SK-N-SH (cell line): ENCODE data around the gene ASMTL. TPM values are rescaled to one million over a fixed set of nuclear protein-coding genes. Genes with fewer than 3 reads are reported as not detected.

Experiments
- CTCF ChIA-PET: fragments of 300-600, 350-600 bp; formaldehyde crosslinking; extraction: SDS; loops from one replicate; lab custom pipeline; 2021; lab: Yijun Ruan, JAX
- POLR2A ChIA-PET: fragments of 350-600 bp; sonication (Branson Sonifier 250); formaldehyde crosslinking; extraction: SDS; loops from one replicate; lab custom pipeline; 2020; ENCODE audit warnings: antibody characterized with exemption, inconsistent platforms; lab: Yijun Ruan, JAX
- DNase-seq: peaks from one replicate; pipeline ENCODE4 v3.0.0; 2012
- H2AFZ ChIP-seq: fragments of 200-600 bp; sonication (generic); 2 replicates; pipeline ENCODE4 v1.8.1; 2016; ENCODE audit warnings: antibody characterized with exemption, mild to moderate bottlenecking, low read depth
- H3F3A ChIP-seq: fragments of 200-600 bp; sonication (generic); replicated peaks from 2 replicates; pipeline ENCODE3; 2016; ENCODE audit warnings: antibody characterized with exemption, mild to moderate bottlenecking; ENCODE audit not compliant: insufficient read depth
- H3K27ac ChIP-seq, 2 experiments: fragments of 200-500 bp in 1 of 2; fragments of 200-600 bp in 1 of 2; sonication (Bioruptor generic) in 1 of 2; sonication (generic), shearing (Covaris generic) in 1 of 2; 2 replicates each; pipeline versions ENCODE4 v1.5.1 to v1.6.1; 2014 to 2016; ENCODE audit warnings: low read depth in 2 of 2, inconsistent platforms in 1 of 2, low read length in 1 of 2, mild to moderate bottlenecking in 1 of 2, mixed read lengths in 1 of 2
- H3K27me3 ChIP-seq: fragments of 200-600 bp; sonication (generic), shearing (Covaris generic); 2 replicates; pipeline ENCODE4 v1.6.1; 2016; ENCODE audit warnings: mixed run types; ENCODE audit not compliant: insufficient read depth
- H3K36me3 ChIP-seq, 2 experiments: fragments of 200-500 bp in 1 of 2; fragments of 200-600 bp in 1 of 2; sonication (Bioruptor generic) in 1 of 2; sonication (generic) in 1 of 2; replicated peaks in 1 of 2; 2 replicates each; pipeline versions ENCODE3 to v1.5.1; 2014 to 2016; ENCODE audit warnings: low read length in 1 of 2, mild to moderate bottlenecking in 1 of 2; ENCODE audit not compliant: insufficient read depth in 2 of 2, control insufficient read depth in 1 of 2
- H3K4me1 ChIP-seq, 2 experiments: fragments of 200-500 bp in 1 of 2; fragments of 200-600 bp in 1 of 2; sonication (Bioruptor generic) in 1 of 2; sonication (generic), shearing (Covaris generic) in 1 of 2; 2 replicates each; pipeline versions ENCODE4 v1.5.1 to v1.6.1; 2014 to 2016; ENCODE audit warnings: low read depth in 1 of 2, low read length in 1 of 2, mixed run types in 1 of 2; ENCODE audit not compliant: insufficient read depth in 2 of 2, control insufficient read depth in 1 of 2
- H3K4me2 ChIP-seq: fragments of 200-600 bp; sonication (generic), shearing (Covaris generic); 2 replicates; pipeline ENCODE4 v1.6.1; 2017; ENCODE audit warnings: mixed run types
- H3K4me3 ChIP-seq, 2 experiments: fragments of 200-500 bp in 1 of 2; fragments of 200-600 bp in 1 of 2; sonication (Bioruptor generic) in 1 of 2; sonication (generic), shearing (Covaris generic) in 1 of 2; 2 replicates each; pipeline versions ENCODE4 v1.5.1 to v1.8.1; 2014 to 2016; ENCODE audit warnings: low read depth in 2 of 2, inconsistent platforms in 1 of 2, low read length in 1 of 2, mild to moderate bottlenecking in 1 of 2, mixed read lengths in 1 of 2, moderate library complexity in 1 of 2
- H3K79me2 ChIP-seq: fragments of 200-600 bp; sonication (generic); 2 replicates; pipeline ENCODE4 v1.8.1; 2017; ENCODE audit warnings: mild to moderate bottlenecking; ENCODE audit not compliant: insufficient read depth
- H3K9ac ChIP-seq: fragments of 200-600 bp; sonication (generic); 2 replicates; pipeline ENCODE4 v1.6.1; 2017; ENCODE audit warnings: mixed run types
- H3K9me2 ChIP-seq: fragments of 200-600 bp; sonication (generic); 2 replicates; pipeline ENCODE4 v1.6.1; 2017; ENCODE audit warnings: mixed run types
- H3K9me3 ChIP-seq: fragments of 200-600 bp; sonication (generic); 2 replicates; pipeline ENCODE4 v1.6.1; 2017; ENCODE audit warnings: mixed run types, mild to moderate bottlenecking, moderate library complexity
- H4K20me1 ChIP-seq: fragments of 200-600 bp; sonication (generic); 2 replicates; pipeline ENCODE4 v1.6.1; 2017; ENCODE audit warnings: mild to moderate bottlenecking, mixed run types; ENCODE audit not compliant: insufficient read depth
- CHD2 ChIP-seq: fragments of 150-350 bp; IDR thresholded peaks from 2 replicates; pipeline ENCODE4 v1.6.1; 2018; ENCODE audit warnings: low read length; ENCODE audit not compliant: partially characterized antibody
- ELF1 ChIP-seq: IDR thresholded peaks from 2 replicates; pipeline ENCODE4 v1.4.0; 2012
- EP300 ChIP-seq, 2 experiments: IDR thresholded peaks; 2 replicates each; pipeline versions ENCODE4 v1.4.0 to v1.6.1; 2012; ENCODE audit warnings: borderline replicate concordance in 1 of 2, low read depth in 1 of 2, low read length in 1 of 2
- FOSL2 ChIP-seq: IDR thresholded peaks from 2 replicates; pipeline ENCODE4 v1.4.0; 2012; ENCODE audit warnings: low read depth, mild to moderate bottlenecking, moderate library complexity, borderline replicate concordance
- GABPA ChIP-seq: IDR thresholded peaks from 2 replicates; pipeline ENCODE4 v1.4.0; 2012; ENCODE audit warnings: low read depth, mild to moderate bottlenecking
- GATA2 ChIP-seq: sonication (generic); formaldehyde crosslinking; IDR thresholded peaks from 2 replicates; pipeline ENCODE4 v1.5.0; 2020; ENCODE audit warnings: mild to moderate bottlenecking, missing genetic modification reagents
- JUND ChIP-seq: IDR thresholded peaks from 2 replicates; pipeline ENCODE4 v1.4.0; 2012
- MEF2A ChIP-seq: IDR thresholded peaks from 2 replicates; pipeline ENCODE4 v1.4.0; 2012; ENCODE audit warnings: low read depth, borderline replicate concordance
- NFIC ChIP-seq: IDR thresholded peaks from 2 replicates; pipeline ENCODE4 v1.4.0; 2012; ENCODE audit warnings: borderline replicate concordance
- POLR2AphosphoS5 ChIP-seq: IDR thresholded peaks from 2 replicates; pipeline ENCODE4 v1.6.1; 2012; ENCODE audit warnings: low read depth, low read length
- RCOR1 ChIP-seq: fragments of 150-350 bp; IDR thresholded peaks from 2 replicates; pipeline ENCODE4 v1.6.1; 2017; ENCODE audit warnings: antibody characterized with exemption, low read length
- SIN3A ChIP-seq: IDR thresholded peaks from 2 replicates; pipeline ENCODE4 v1.6.1; 2012; ENCODE audit warnings: low read depth, mild to moderate bottlenecking, low read length, moderate library complexity, borderline replicate concordance
- SMC3 ChIP-seq: IDR thresholded peaks from 2 replicates; pipeline ENCODE4 v1.6.1; 2012; ENCODE audit warnings: low read depth, low read length, improper control_type of control experiment
- TAF1 ChIP-seq: IDR thresholded peaks from 2 replicates; pipeline ENCODE4 v1.6.1; 2012; ENCODE audit warnings: low read depth, mild to moderate bottlenecking, low read length, moderate library complexity, borderline replicate concordance
- TCF12 ChIP-seq: IDR thresholded peaks from 2 replicates; pipeline ENCODE4 v1.4.0; 2012
- WGBS: methylation state at CpG from one replicate; pipeline ENCODE4 v1.1.6; 2017; ENCODE audit warnings: low lambda C conversion rate; 5-methylcytosine and 5-hydroxymethylcytosine counted together
- polyA plus RNA-seq, 3 experiments: library from polyadenylated mRNA; depleted of rRNA; stranded (reverse); fragments of >200 nt; gene quantifications; 2 replicates each; pipeline ENCODE4 v1.2.3, GENCODE V29; 2012
- TF ChIP-seq, protein P1 (sequence below): IDR thresholded peaks from 2 replicates; pipeline ENCODE4; 2012
- TF ChIP-seq, protein P2 (sequence below): IDR thresholded peaks from 2 replicates; pipeline ENCODE4 v1.4.0; 2012; ENCODE audit warnings: low read depth, borderline replicate concordance
- TF ChIP-seq, protein P3 (sequence below): IDR thresholded peaks from 2 replicates; pipeline ENCODE4 v1.6.1; 2012; ENCODE audit warnings: mild to moderate bottlenecking, low read depth, low read length, moderate library complexity
- TF ChIP-seq, protein P4 (sequence below): IDR thresholded peaks from 2 replicates; pipeline ENCODE4 v1.4.0; 2012; ENCODE audit warnings: low read depth
- TF ChIP-seq, protein P5 (sequence below): IDR thresholded peaks from 2 replicates; pipeline ENCODE4 v1.4.0; 2012; ENCODE audit warnings: low read depth, borderline replicate concordance

ASMTL gene
- polyA plus RNA-seq, 1 of the 3 experiments (the other 2 are of a cell fraction): 37.7 TPM

DNA sequence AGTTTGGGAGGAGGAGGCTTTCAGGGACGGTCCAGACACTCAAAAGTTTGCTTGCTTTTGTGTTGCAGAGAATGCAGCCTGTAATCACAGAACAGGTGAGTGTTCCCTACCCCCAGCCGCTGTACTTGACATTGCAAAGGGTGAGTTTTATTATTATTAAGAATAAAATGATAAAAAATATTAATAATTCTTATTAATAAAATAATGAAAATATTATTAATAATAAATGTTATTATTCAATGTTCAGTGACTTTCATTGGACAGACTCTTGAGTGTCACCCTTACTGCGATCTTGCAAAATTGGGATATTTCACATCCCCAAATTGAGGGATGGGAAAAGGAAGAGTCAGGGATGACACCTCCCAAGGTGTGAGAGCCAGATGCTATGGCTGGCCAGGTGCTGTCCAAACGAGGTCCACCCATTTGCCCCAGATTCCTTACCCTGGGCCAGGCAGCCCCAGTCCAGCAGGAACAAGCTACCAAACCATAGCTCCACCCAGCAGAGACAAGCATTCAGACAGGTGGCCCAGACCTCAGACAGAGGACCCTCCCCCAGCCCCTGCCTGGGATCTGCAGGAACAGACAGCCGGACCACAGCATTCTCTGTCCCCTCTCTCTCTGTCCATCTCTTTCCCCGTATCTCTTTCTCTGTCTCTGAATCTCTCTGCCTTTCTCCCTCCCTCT, 93.8 kb downstream of the ASMTL start:
- Histone ChIP-seq H3K4me1 (no peaks in the 10 kb centered on the region), H4K20me1 (no peaks in the 10 kb centered on the region), H3K27me3 (peaks cover 7% of the 10 kb centered on the region; the same call in 1 of the 2 replicates), H3K27ac (no peak overlapping the region), H2AFZ (no peak overlapping the region), H3F3A (no peaks in the 10 kb centered on the region), H3K4me3 (no peak overlapping the region), H3K9me2 (no peaks in the 10 kb centered on the region), H3K36me3 (no peaks in the 10 kb centered on the region), H3K4me2 (no peak overlapping the region), H3K79me2 (no peaks in the 10 kb centered on the region), H3K9me3 (no peaks in the 10 kb centered on the region), H3K9ac (no peak overlapping the region)
- CTCF ChIA-PET: no interaction called here
- no peak for TF ChIP-seq GATA2 (CRISPR knock-in tag)
- no peak for TF ChIP-seq TCF12
- no peak for TF ChIP-seq FOSL2
- TF ChIP-seq TAF1: no peak
- TF ChIP-seq ELF1: no peak
- TF ChIP-seq, protein P1, sequence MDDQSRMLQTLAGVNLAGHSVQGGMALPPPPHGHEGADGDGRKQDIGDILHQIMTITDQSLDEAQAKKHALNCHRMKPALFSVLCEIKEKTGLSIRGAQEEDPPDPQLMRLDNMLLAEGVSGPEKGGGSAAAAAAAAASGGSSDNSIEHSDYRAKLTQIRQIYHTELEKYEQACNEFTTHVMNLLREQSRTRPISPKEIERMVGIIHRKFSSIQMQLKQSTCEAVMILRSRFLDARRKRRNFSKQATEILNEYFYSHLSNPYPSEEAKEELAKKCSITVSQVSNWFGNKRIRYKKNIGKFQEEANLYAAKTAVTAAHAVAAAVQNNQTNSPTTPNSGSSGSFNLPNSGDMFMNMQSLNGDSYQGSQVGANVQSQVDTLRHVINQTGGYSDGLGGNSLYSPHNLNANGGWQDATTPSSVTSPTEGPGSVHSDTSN: no peak
- WGBS: 47% methylated on average over 6 of the region's 6 CpGs
- POLR2A ChIA-PET: no interaction called here
- DNase-seq: no peak

DNA sequence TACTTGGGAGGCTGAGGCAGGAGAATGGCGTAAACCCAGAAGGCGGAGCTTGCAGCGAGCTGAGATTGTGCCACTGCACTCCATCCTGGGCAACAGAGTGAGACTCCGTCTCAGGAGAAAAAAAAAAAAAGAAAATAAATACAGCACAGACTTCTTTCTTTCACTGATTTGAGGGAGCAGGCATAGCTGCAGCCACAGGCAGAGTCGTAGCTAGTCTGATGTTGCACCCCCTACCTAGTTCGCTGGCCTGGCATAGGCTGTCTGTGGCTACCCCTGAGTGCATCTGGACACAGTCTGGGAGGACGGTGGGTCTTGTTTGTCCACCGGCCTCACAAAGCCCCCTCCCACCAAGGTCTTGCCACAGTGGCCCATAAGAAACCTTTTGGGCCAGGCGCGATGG, 94.7 kb downstream of the ASMTL start:
- H3K9ac ChIP-seq: no peak overlapping the region
- no peak overlapping the region for H3K27ac ChIP-seq
- H4K20me1 ChIP-seq: no peaks in the 10 kb centered on the region
- H3K79me2 ChIP-seq: no peaks in the 10 kb centered on the region
- no peak overlapping the region for H3K4me3 ChIP-seq
- H3K36me3 ChIP-seq: no peaks in the 10 kb centered on the region
- no peaks in the 10 kb centered on the region for H3K9me3 ChIP-seq
- POLR2A ChIA-PET: no interaction called here
- CTCF ChIA-PET: no interaction called here
- no peak for DNase-seq
- H2AFZ ChIP-seq: no peak overlapping the region
- no peaks in the 10 kb centered on the region for H3K9me2 ChIP-seq
- H3K4me2 ChIP-seq: no peak overlapping the region
- WGBS: 79% methylated on average over 10 of the region's 10 CpGs
- no peaks in the 10 kb centered on the region for H3F3A ChIP-seq
- H3K27me3 ChIP-seq: peaks cover 7% of the 10 kb centered on the region; the same call in 1 of the 2 replicates
- no peaks in the 10 kb centered on the region for H3K4me1 ChIP-seq
- TF ChIP-seq, protein P2, sequence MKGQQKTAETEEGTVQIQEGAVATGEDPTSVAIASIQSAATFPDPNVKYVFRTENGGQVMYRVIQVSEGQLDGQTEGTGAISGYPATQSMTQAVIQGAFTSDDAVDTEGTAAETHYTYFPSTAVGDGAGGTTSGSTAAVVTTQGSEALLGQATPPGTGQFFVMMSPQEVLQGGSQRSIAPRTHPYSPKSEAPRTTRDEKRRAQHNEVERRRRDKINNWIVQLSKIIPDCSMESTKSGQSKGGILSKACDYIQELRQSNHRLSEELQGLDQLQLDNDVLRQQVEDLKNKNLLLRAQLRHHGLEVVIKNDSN: no peak
- TF ChIP-seq RCOR1: no peak
- TF ChIP-seq NFIC: no peak
- no peak for TF ChIP-seq CHD2
- TF ChIP-seq TAF1: no peak
- no peak for TF ChIP-seq SIN3A
- no peak for TF ChIP-seq POLR2AphosphoS5
- no peak for TF ChIP-seq GABPA
- no peak for TF ChIP-seq MEF2A
- TF ChIP-seq JUND: no peak
- TF ChIP-seq, protein P3, sequence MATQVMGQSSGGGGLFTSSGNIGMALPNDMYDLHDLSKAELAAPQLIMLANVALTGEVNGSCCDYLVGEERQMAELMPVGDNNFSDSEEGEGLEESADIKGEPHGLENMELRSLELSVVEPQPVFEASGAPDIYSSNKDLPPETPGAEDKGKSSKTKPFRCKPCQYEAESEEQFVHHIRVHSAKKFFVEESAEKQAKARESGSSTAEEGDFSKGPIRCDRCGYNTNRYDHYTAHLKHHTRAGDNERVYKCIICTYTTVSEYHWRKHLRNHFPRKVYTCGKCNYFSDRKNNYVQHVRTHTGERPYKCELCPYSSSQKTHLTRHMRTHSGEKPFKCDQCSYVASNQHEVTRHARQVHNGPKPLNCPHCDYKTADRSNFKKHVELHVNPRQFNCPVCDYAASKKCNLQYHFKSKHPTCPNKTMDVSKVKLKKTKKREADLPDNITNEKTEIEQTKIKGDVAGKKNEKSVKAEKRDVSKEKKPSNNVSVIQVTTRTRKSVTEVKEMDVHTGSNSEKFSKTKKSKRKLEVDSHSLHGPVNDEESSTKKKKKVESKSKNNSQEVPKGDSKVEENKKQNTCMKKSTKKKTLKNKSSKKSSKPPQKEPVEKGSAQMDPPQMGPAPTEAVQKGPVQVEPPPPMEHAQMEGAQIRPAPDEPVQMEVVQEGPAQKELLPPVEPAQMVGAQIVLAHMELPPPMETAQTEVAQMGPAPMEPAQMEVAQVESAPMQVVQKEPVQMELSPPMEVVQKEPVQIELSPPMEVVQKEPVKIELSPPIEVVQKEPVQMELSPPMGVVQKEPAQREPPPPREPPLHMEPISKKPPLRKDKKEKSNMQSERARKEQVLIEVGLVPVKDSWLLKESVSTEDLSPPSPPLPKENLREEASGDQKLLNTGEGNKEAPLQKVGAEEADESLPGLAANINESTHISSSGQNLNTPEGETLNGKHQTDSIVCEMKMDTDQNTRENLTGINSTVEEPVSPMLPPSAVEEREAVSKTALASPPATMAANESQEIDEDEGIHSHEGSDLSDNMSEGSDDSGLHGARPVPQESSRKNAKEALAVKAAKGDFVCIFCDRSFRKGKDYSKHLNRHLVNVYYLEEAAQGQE: no peak
- TF ChIP-seq, protein P4, sequence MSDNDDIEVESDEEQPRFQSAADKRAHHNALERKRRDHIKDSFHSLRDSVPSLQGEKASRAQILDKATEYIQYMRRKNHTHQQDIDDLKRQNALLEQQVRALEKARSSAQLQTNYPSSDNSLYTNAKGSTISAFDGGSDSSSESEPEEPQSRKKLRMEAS: no peak
- TF ChIP-seq, protein P5, sequence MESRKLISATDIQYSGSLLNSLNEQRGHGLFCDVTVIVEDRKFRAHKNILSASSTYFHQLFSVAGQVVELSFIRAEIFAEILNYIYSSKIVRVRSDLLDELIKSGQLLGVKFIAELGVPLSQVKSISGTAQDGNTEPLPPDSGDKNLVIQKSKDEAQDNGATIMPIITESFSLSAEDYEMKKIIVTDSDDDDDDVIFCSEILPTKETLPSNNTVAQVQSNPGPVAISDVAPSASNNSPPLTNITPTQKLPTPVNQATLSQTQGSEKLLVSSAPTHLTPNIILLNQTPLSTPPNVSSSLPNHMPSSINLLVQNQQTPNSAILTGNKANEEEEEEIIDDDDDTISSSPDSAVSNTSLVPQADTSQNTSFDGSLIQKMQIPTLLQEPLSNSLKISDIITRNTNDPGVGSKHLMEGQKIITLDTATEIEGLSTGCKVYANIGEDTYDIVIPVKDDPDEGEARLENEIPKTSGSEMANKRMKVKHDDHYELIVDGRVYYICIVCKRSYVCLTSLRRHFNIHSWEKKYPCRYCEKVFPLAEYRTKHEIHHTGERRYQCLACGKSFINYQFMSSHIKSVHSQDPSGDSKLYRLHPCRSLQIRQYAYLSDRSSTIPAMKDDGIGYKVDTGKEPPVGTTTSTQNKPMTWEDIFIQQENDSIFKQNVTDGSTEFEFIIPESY: no peak
- TF ChIP-seq EP300 (IDR thresholded peaks at IDR 0.05; ENCODE audit: borderline replicate concordance in 1 of 2, low read depth in 1 of 2, low read length in 1 of 2): no peak
- TF ChIP-seq SMC3: no peak
